Common myeloid progenitor, CD34-positive (primary cell): Measurements from ENCODE around the gene WASF2.

Experiments
- CTCF ChIA-PET: fragments of 350-600 bp; sonication (Branson Sonifier 250); formaldehyde crosslinking; loops from one replicate; lab custom pipeline; 2021; ENCODE audit warnings: antibody characterized with exemption; lab: Charles Lee
- POLR2A ChIA-PET: fragments of 350-600 bp; sonication (Branson Sonifier 250); formaldehyde crosslinking; loops from one replicate; lab custom pipeline; 2021; ENCODE audit warnings: antibody characterized with exemption; lab: Charles Lee
- DNase-seq, 3 donors: peaks; one replicate each; pipeline versions ENCODE4 v3.0.0 to v3.0.0-alpha.2; 2013
- H3K27ac ChIP-seq, 2 experiments: 1 replicate in 1 of 2; 2 replicates in 1 of 2; pipeline ENCODE4 v1.7.0; 2013; ENCODE audit warnings: inconsistent platforms in 2 of 2, low read length in 2 of 2, mild to moderate bottlenecking in 2 of 2, low read depth in 1 of 2, moderate library complexity in 1 of 2; ENCODE audit not compliant: severe bottlenecking in 2 of 2, insufficient read depth in 1 of 2, poor library complexity in 1 of 2
- H3K27me3 ChIP-seq, 5 experiments: replicated peaks in 2 of 5; 1 replicate in 3 of 5; 2 replicates in 2 of 5; pipeline versions ENCODE4 v1.6.1 to v1.7.0; 2013; ENCODE audit warnings: low read length in 4 of 5, mild to moderate bottlenecking in 2 of 5, moderate library complexity in 2 of 5, inconsistent platforms in 1 of 5; ENCODE audit not compliant: insufficient read depth in 5 of 5, control insufficient read depth in 4 of 5
- H3K36me3 ChIP-seq, 4 experiments: 1 replicate in 2 of 4; 2 replicates in 2 of 4; pipeline versions ENCODE4 v1.6.1 to v1.7.0; 2013; ENCODE audit warnings: low read length in 3 of 4, control low read depth in 1 of 4, mild to moderate bottlenecking in 1 of 4; ENCODE audit not compliant: control insufficient read depth in 4 of 4, insufficient read depth in 4 of 4
- H3K4me1 ChIP-seq, 4 experiments: 1 replicate in 3 of 4; 2 replicates in 1 of 4; pipeline versions ENCODE4 v1.6.1 to v1.7.1; 2013; ENCODE audit warnings: low read length in 3 of 4, mild to moderate bottlenecking in 3 of 4, control low read depth in 1 of 4, inconsistent platforms in 1 of 4, moderate library complexity in 1 of 4; ENCODE audit not compliant: control insufficient read depth in 4 of 4, insufficient read depth in 4 of 4; ENCODE audit errors: control extremely low read depth in 1 of 4
- H3K4me3 ChIP-seq, 7 experiments: 1 replicate in 4 of 7; 2 replicates in 3 of 7; pipeline versions ENCODE4 v1.5.1 to v1.7.0; 2013; ENCODE audit warnings: mild to moderate bottlenecking in 7 of 7, low read length in 6 of 7, moderate library complexity in 6 of 7, inconsistent platforms in 2 of 7, low read depth in 2 of 7, control low read depth in 1 of 7; ENCODE audit not compliant: insufficient read depth in 4 of 7, control insufficient read depth in 1 of 7; ENCODE audit errors: extremely low read depth in 1 of 7
- H3K9me3 ChIP-seq, 5 experiments: 1 replicate in 4 of 5; 2 replicates in 1 of 5; pipeline versions ENCODE4 v1.6.1 to v1.7.1; 2013; ENCODE audit warnings: low read length in 4 of 5, mild to moderate bottlenecking in 2 of 5, inconsistent platforms in 1 of 5, low read depth in 1 of 5, moderate library complexity in 1 of 5; ENCODE audit not compliant: control insufficient read depth in 4 of 5, insufficient read depth in 2 of 5; ENCODE audit errors: control extremely low read depth in 1 of 5
- WGBS: methylation state at CpG from one replicate; pipeline ENCODE4 v1.1.5; 2013; ENCODE audit not compliant: insufficient coverage; 5-methylcytosine and 5-hydroxymethylcytosine counted together

Gene WASF2

GRCh38 chr1:27367160-27367650, 122.8 kb downstream of the WASF2 start:
- no peak overlapping the region for H3K27ac ChIP-seq
- 69% methylated on average over 7 of the region's 8 CpGs for WGBS
- peak overlapping the region in 5 of 7 experiments; percentile 65 to 83 (median 72) for H3K4me3 ChIP-seq

DNA sequence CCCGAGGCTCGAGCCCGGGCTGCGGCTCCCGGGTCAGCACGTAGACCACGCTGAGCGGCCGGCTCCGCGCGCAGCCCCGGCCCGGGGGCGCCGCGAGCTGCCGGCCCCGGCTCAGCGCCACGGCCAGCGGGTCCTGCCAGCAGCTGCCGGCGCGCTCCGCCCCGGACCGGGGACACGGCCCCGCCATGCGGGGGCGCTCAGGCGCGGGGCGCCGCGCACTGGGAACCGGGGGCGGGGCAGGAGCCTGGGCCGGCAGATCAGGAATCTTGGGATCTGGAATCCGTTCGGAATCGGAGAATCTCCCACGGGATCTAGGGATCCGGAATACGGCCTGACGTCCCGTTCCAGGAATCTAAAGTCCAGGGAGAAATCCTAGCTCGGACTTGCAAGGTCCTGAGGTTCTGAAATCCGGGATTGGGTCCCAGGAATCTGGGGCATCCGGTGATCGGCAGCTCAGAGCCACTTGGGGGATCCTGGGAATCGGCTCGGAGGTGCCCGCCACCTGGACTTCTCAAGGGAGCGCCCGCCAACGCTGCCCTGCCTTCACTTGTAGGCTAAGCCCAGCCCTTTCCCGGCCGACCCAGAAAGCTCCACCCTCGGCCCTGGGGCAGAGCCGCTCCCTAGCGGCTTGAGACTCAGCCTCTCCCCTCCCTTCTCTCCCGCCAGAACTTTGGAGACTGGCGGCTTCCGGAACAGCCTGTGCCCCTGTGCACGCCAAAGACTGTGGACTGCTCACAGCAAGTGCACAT, 123.4 kb downstream of the WASF2 start, which contains the start of gene MAP3K6:
Gene MAP3K6 (minus strand): TSS at position 551 of the 749 bp plus-strand sequence. CDS start 364 bp downstream, at position 187.
- CTCF ChIA-PET = interaction anchor here (0.6 to 8.0 kb wide), 15 partner anchors 9 to 452 kb away, joined by 3 to 80 read pairs (median 5); partner anchors contain the start of genes CD164L2 and SYTL1
- DNase-seq = peak in 2 of 3 donors; percentile 56 to 64
- H3K27ac ChIP-seq = peak within 1 kb of the TSS in 1 of 2 experiments; percentile 68

More at GRCh38 chr1:27367160-27367650, 122.8 kb downstream of the WASF2 start:
- no peak for DNase-seq
- Histone ChIP-seq H3K36me3 (peaks cover 0 to 11% (median 1%) of the 10 kb centered on the region in 4 experiments), H3K27me3 (no peaks in the 10 kb centered on the region), H3K4me1 (peaks cover 9 to 55% (median 51%) of the 10 kb centered on the region in 4 experiments), H3K9me3 (no peaks in the 10 kb centered on the region)
- POLR2A ChIA-PET = no interaction called here
- CTCF ChIA-PET = interaction anchor here (0.6 to 8.0 kb wide), 14 partner anchors 10 to 451 kb away, joined by 3 to 80 read pairs (median 7); partner anchors contain the start of genes CD164L2 and SYTL1

GRCh38 chr1:27366113-27366410, 123.9 kb downstream of the WASF2 start:
- Histone ChIP-seq H3K4me1 (peaks cover 9 to 55% (median 51%) of the 10 kb centered on the region in 4 experiments), H3K36me3 (peaks cover 0 to 11% (median 1%) of the 10 kb centered on the region in 4 experiments), H3K4me3 (peak overlapping the region; percentile 37 to 83 (median 70)), H3K9me3 (no peaks in the 10 kb centered on the region), H3K27me3 (no peaks in the 10 kb centered on the region), H3K27ac (no peak overlapping the region)
- ChIA-PET CTCF (interaction anchor here (1.1 to 8.0 kb wide), 12 partner anchors 9 to 262 kb away, joined by 3 to 80 read pairs (median 8); partner anchors contain the start of genes CD164L2 and SYTL1), POLR2A (interaction anchor here (0.5 to 1.4 kb wide), 2 partner anchors 10 to 183 kb away, joined by 3 to 5 read pairs; no protein-coding TSS in a partner anchor)
- 0% methylated on average over 5 of the region's 30 CpGs for WGBS
- DNase-seq = peak; percentile 57 to 84 (median 79)

More for the DNA sequence above, 123.4 kb downstream of the WASF2 start, which contains the start of gene MAP3K6:
- peaks cover 0 to 11% (median 1%) of the 10 kb centered on the region in 4 experiments for H3K36me3 ChIP-seq
- H3K4me1 ChIP-seq = peaks cover 9 to 55% (median 51%) of the 10 kb centered on the region in 4 experiments
- H3K27me3 ChIP-seq = no peaks in the 10 kb centered on the region
- POLR2A ChIA-PET = interaction anchor here (0.5 to 1.4 kb wide), 2 partner anchors 10 to 183 kb away, joined by 3 to 5 read pairs; no protein-coding TSS in a partner anchor
- WGBS = under 1% methylated on average over 64 of the region's 67 CpGs
- no peaks in the 10 kb centered on the region for H3K9me3 ChIP-seq
- H3K4me3 ChIP-seq = peak within 1 kb of the TSS; percentile 37 to 83 (median 70)

DNA sequence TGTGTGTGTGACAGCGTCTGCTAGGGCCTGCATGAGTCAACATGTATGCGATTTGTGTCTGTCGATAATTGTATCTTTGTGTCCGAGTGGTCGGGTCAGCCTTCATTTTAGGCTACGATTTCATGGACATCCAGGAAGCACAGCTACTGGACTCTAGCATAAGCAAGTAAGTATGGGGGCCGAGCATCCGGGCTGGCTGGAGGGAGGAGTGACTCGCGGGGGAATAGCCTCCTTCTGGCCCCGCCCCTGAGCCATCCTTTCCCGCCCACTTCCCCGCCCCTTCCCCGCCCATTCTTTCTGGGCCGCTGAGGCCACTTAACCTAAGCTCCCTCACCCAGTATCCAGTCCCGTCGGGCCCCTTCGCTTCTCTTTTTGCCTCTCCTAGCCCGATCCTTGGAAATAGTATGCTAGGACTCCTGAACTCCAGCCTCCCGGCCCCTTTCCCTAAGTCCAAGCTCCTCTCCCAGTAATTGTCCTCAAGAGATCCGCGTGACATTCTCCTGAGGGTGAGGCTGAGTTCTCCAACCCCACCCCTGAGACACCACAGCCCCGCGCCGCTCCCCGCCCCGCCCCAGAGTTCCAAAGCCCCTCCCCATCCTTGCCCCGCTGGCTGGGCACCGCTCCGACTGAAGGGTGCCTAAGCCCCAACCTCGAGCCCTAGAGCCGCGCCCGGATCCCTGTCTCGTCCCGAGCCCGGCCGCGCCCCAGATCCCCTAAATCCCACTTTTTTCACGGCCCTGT, 124.4 kb downstream of the WASF2 start:
- 5% methylated on average over 21 of the region's 40 CpGs for WGBS
- CTCF ChIA-PET = interaction anchor here (0.7 to 8.0 kb wide), 15 partner anchors 8 to 297 kb away, joined by 3 to 80 read pairs (median 5); partner anchors contain the start of genes CD164L2 and SYTL1

DNA sequence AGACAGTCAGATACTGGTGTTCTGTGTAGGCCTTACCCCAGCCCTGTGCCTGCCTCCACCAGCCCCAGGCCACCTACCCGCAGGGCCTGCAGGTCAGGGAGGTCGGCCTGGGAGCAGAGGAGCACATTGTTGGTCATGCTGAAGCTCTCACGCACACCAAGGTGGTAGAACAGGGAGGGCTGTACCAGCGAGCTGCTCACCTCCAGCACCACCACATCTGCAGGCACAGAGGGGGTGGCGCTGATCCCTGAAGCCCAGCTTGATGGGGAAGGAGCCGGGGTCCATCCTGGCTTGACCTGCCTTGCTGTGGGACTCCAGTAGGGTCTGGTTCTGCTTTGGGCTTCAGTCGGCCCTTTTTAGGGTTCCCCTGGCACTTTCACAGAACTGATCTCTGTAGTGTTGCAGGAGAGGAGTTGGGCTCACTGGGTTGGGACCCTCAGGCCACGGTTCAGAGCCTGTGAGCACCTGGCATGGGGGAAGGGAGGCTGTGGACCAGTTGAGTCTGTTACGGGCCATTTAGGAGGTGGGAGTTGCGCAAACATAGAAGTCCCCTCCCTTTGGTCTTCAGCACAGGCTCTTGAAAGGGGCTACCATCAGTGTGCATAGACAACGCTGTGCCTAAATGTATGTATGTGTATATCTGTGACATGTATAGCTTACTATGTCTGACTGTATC, 125.1 kb downstream of the WASF2 start:
- H3K4me3 ChIP-seq = peak overlapping the region in 6 of 7 experiments; percentile 35 to 83 (median 68)

More for the DNA sequence above, 124.4 kb downstream of the WASF2 start:
- Histone ChIP-seq H3K36me3 (peaks cover 0 to 11% (median 1%) of the 10 kb centered on the region in 4 experiments), H3K9me3 (no peaks in the 10 kb centered on the region), H3K4me1 (peaks cover 9 to 59% (median 52%) of the 10 kb centered on the region in 4 experiments), H3K4me3 (peak overlapping the region; percentile 37 to 83 (median 70)), H3K27me3 (no peaks in the 10 kb centered on the region), H3K27ac (peak overlapping the region in 1 of 2 experiments; percentile 54)
- peak; percentile 69 to 79 (median 77) for DNase-seq
- POLR2A ChIA-PET = interaction anchor here (0.5 to 1.4 kb wide), 3 partner anchors 9 to 194 kb away, joined by 3 to 5 read pairs (median 3); no protein-coding TSS in a partner anchor

More for the DNA sequence above, 125.1 kb downstream of the WASF2 start:
- ChIA-PET CTCF (interaction anchor here (0.7 to 8.0 kb wide), 11 partner anchors 7 to 298 kb away, joined by 3 to 80 read pairs (median 5); partner anchors contain the start of genes CD164L2 and SYTL1), POLR2A (interaction anchor here (0.6 to 1.4 kb wide), 2 partner anchors 8 to 194 kb away, joined by 3 to 5 read pairs; no protein-coding TSS in a partner anchor)
- Histone ChIP-seq H3K9me3 (no peaks in the 10 kb centered on the region), H3K36me3 (peaks cover 0 to 11% (median 1%) of the 10 kb centered on the region in 4 experiments), H3K27me3 (no peaks in the 10 kb centered on the region), H3K4me1 (peaks cover 9 to 59% (median 48%) of the 10 kb centered on the region in 4 experiments), H3K27ac (no peak overlapping the region)
- WGBS = 83% methylated on average over 6 of the region's 11 CpGs
- DNase-seq = no peak
